ENCODE results near the gene CDC25A. TPM values are rescaled to one million over a fixed set of nuclear protein-coding genes. Genes with fewer than 3 reads are reported as not detected.

CDC25A gene
- total RNA-seq, 4 donors from 2014 or later: 0.40 to 1.7 TPM; not detected in 2

GRCh38 chr3:48128774-48129173 is 59.4 kb downstream of the CDC25A start:
- H3K36me3 ChIP-seq: no peaks in the 10 kb centered on the region
- H3K9me3 ChIP-seq: no peaks in the 10 kb centered on the region
- 83% methylated on average over 1 of the region's 1 CpG; no CpG with 5 or more reads in 1 of the 2 donors for WGBS, 2 donors (ENCODE audit: low coverage in 1 of 2)
- no peak for ATAC-seq
- H3K27me3 ChIP-seq: no peaks in the 10 kb centered on the region
- H3K4me3 ChIP-seq: no peak overlapping the region
- TF ChIP-seq CTCF (IDR thresholded peaks at IDR 0.05): no peak
- no peak for TF ChIP-seq POLR2AphosphoS5 (IDR thresholded peaks at IDR 0.05)
- no peak for TF ChIP-seq POLR2A (IDR thresholded peaks at IDR 0.05)
- no peak for TF ChIP-seq EP300 (IDR thresholded peaks at IDR 0.05)
- H3K27ac ChIP-seq: no peak overlapping the region
- H3K4me1 ChIP-seq: peaks cover 0 to 20% (median 10%) of the 10 kb centered on the region in 3 donors

GRCh38 chr3:48125886-48126622 is 62.2 kb downstream of the CDC25A start:
- WGBS, 2 donors (ENCODE audit: low coverage in 1 of 2): 99 to 100% methylated on average over 4 to 7 of the region's 9 CpGs
- Histone ChIP-seq H3K27me3 (no peaks in the 10 kb centered on the region), H3K4me1 (peaks cover 0 to 16% (median 10%) of the 10 kb centered on the region in 3 donors), H3K4me3 (no peak overlapping the region), H3K9me3 (no peaks in the 10 kb centered on the region), H3K36me3 (no peaks in the 10 kb centered on the region), H3K27ac (no peak overlapping the region)
- ATAC-seq: no peak
- no peak for TF ChIP-seq CTCF (IDR thresholded peaks at IDR 0.05)
- TF ChIP-seq POLR2AphosphoS5 (IDR thresholded peaks at IDR 0.05): no peak
- no peak for TF ChIP-seq EP300 (IDR thresholded peaks at IDR 0.05)

GRCh38 chr3:48125013-48125705 is 63.1 kb downstream of the CDC25A start:
- no peak for ATAC-seq
- Histone ChIP-seq H3K36me3 (no peaks in the 10 kb centered on the region), H3K27ac (no peak overlapping the region), H3K27me3 (no peaks in the 10 kb centered on the region), H3K9me3 (no peaks in the 10 kb centered on the region), H3K4me1 (peaks cover 0 to 7% (median 2%) of the 10 kb centered on the region in 3 donors), H3K4me3 (no peak overlapping the region)
- WGBS, 2 donors (ENCODE audit: low coverage in 1 of 2): 57 to 92% methylated on average over 2 to 4 of the region's 8 CpGs
- TF ChIP-seq POLR2A (IDR thresholded peaks at IDR 0.05) (no peak), EP300 (IDR thresholded peaks at IDR 0.05) (no peak), POLR2AphosphoS5 (IDR thresholded peaks at IDR 0.05) (no peak), CTCF (IDR thresholded peaks at IDR 0.05) (no peak)

- peaks cover 0 to 7% (median 0%) of the 10 kb centered on the region in 3 donors for H3K4me1 ChIP-seq
- H3K36me3 ChIP-seq: no peaks in the 10 kb centered on the region
- ATAC-seq: no peak
- TF ChIP-seq CTCF (IDR thresholded peaks at IDR 0.05) (no peak), POLR2A (IDR thresholded peaks at IDR 0.05) (no peak), EP300 (IDR thresholded peaks at IDR 0.05) (no peak), POLR2AphosphoS5 (IDR thresholded peaks at IDR 0.05) (no peak)
- H3K27me3 ChIP-seq: no peaks in the 10 kb centered on the region
- H3K9me3 ChIP-seq: no peaks in the 10 kb centered on the region
- no peak overlapping the region for H3K27ac ChIP-seq
- WGBS, 2 donors (ENCODE audit: low coverage in 1 of 2): 98% methylated on average over 6 of the region's 6 CpGs; no CpG with 5 or more reads in 1 of the 2 donors
- H3K4me3 ChIP-seq: no peak overlapping the region
Observed at GRCh38 chr3:48123346-48123745, 64.9 kb downstream of the CDC25A start.
